Measurements from ENCODE around the gene FBXO22.
A peak's percentile ranks its signal among the peaks of the same experiment; 100 is the strongest.
"Not testable (repeated sequence)": the region's sequence is repeated elsewhere in the genome, so short reads cannot be mapped to it uniquely, and the experiment has no call there.

Gene FBXO22

DNA sequence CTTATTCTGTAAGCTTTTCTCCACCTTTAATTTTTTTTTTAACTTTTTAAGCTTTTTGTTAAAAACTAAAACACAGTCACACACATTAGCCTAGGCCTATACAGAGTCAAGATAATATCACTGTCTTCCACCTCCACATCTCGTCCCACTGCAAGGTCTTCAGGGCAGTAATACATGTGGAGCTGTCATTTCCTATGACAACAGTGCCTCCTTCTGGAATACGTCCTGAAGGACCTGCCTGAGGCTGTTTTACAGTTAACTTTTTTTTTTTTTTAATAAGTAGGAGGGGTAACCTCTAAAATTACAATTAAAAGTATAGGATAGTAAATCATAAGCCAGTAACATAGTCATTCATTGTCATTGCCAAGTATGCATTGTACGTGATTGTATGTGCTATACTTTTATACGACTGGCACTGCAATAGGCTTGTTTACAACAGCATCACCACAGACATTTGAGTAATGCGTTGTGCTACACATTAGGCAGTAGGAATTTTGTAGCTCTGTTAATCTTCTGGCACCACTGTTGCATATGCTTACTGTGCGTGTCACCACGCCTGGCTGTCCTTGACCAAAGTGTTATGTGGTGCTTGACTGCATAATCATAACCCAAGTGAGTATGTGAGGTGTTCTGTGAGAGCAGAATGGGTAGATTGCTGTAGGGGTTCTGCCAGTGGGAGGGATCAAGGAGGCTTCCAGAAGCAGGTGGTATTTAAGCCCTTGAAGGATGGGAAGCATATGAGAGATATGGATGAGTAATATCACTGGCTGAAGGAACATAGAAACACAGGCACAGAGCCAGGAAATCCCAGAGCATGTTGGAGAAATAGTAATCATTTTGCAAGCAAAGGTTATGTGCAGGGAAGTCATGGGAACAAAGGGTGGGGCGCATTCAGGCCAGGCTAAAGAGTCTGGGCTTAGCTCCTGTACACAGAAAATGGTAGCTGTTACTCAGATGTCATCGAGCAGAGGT is 18.3 kb downstream of the FBXO22 start:
- peak; percentile 78 for DNase-seq

DNA sequence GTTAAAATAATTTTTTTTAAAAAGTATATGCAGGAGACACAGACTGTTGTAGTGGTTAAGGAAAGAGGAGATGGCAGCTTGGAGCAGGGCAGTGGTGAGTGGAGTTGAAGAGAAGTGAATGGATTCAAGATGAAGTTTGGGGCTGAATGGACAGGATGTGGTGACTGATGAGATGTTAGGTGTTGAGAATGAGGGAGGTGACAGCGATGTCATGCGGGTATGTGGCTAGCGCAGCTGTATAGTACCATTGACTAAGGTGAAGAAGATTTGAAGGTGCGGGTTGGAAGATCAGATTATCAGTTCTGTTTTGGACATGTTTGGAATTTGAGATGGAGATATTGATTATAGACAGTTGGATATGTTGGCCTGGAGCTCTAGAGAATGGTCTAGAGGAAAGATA is 20.1 kb downstream of the FBXO22 start:
- DNase-seq, result no peak

DNA sequence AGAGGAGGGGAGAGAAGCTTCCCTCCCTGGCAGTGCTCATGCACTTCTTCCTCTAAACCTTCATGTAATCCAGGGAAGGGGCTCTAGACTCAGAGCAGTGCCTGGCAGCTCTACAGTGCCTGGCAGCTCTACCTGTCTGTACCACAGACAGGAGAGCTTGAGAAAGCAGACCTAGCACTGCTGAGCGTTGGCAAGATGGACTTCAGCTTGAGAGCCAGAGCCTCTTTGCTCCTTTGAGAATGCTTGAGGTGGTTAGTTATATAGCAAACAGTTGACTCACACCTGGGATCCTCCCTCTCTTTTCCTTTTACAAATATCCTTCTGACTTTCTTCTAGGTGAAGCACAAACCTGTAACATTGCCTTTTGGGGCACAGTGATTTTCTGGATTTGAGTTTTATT is 20.9 kb downstream of the FBXO22 start:
- DNase-seq, result no peak

DNA sequence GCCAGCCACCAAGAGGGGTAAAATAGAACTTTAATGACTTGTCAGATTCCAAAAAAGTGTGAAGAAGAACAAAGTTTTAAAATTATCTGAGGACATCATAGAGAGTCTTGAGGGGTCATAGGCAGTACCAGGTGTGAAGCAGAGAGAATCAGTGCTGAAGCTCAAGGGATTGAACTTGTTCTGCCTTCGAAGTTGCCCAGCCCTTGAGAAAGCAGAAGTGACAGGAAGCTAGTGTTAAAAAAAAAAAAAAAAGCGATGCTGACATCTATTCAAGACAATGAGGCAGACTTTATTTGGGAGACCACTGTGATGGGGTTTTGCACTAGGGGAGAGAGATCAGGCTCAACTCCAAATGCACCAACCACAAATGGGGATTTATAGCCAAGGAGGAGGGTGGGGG is 21.8 kb downstream of the FBXO22 start:
- no peak for DNase-seq

DNA sequence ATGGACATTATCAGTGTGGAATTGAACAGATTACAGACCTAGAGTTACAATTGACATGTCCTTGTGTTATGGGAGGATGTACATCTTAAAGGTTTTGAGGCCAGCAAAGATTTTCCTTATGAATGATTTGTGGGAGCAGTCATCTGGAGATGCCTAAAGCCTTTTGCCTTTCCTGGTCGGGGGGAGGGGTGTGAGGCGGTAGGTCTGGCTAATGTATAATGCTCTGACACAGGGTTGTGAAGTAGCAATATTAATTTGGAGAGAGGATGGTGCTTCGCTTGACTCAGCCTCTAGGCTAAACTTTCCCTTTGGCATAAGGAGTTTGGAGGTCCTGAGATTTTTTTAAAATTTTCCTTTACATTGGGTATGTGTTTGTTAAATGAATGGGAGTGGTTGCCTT is 23.3 kb downstream of the FBXO22 start:
- DNase-seq, result no peak

DNA sequence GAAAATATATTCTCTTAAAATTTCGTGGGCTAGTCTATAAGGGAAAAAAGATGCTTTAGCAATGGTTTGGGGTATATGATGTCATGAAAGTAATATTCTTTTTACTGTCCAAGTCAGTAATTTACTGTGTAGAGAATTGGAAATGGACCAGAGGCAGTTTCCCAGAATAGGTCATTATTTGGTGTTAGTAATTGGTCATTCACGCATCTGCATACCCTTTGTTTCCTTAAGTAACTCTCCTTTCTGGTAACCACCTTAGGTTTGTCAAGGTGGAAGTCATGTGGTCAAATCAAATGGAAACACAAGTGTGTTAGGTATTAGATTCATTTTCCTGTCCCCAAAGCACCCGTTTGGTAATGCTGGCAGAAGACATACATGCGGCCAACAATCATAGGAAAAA is 23.9 kb downstream of the FBXO22 start:
- DNase-seq, result no peak

DNA sequence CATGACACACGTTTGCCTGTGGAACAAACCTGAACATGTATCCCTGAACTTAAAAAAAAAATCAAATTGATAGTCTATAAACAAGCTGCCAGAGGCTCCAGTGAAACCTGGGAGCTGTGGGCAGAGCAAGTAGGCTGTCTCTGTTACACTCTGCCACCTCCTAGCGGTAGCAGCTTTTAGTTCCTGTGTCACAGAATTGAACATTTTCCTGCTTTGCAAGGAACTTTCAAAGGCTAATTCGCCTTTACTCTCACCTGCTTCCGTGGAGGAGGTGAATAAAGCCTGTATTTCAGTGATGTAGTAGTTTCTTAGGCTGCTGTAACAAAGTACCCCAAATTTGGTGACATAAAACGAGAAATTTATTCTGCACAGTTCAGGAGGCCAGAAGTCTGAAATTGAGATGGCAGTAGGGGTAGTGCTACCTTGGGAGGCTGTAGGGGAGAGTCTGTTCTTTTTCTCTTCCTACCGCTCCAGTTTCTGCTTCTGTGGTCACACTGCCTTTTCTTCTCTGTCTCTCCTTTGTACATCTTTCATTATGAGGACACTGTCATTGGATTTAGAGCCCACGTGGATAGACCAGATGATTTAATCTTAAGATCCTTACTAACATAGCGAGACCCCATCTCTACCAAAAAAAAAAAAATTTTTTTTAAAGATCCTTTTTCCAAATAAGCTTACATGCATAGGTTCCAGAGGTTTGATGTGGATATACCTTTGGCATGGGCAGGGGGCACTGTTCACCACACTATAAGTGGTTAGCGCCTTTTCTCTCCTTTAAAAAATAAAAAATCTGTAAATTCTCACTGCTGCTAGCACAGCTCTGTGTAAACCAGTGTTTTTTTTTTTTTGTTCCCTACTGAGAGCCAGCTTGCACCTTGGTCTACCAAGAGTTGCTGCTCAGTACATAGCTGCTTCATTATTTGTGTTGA is 25.3 kb downstream of the FBXO22 start:
- peak; percentile 28 for DNase-seq

DNA sequence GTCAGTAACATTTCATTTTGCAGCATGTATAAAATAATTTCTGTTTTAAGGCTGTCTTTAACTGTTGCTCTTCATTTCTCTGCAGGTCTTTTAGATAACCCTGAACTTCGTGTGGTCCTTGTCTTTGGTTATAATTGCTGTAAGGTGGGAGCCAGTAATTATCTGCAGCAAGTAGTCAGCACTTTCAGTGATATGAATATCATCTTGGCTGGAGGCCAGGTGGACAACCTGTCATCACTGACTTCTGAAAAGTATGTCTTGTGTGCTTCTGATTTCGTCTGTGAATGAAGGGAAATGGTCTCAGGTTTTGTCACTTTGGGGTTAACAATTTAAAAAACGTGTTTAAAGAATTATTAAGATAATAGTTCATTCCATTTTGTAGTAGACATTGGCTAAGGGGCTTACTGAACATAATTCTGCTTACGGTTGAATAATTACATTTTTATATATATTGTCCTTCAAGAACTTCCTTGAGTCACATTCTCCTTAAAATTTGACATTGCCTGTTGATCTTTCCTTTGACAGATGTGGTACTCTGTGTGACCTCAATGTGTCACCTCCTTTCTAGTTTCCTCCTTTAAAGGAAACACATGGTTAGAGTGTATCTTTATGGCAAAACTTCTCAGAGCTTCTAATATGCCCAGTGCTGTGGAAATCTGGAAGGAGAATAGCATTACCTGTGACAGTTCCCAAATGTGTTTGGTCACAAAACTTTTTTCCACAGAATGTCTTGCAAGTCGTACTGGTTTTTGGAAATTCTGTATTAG is 26.3 kb downstream of the FBXO22 start:
- no peak for DNase-seq

DNA sequence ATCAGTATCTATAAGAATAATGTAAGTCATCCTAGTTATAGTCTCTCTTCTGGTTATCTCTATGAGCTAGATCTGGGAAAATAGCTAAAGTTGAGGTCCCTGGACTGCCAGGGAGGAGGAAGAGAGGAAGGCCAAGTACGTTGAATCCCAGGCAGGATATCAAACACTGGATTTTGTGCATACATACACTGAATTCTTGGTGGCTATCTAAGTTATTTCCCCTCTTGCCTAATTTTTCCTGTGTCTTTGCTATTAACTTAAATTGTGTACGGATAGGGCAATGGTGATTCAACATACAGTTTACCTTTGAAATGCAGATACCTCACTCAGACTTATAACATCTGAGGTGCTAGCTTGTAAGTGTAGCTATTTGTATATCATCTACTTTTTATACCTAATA is 27.2 kb downstream of the FBXO22 start:
- DNase-seq, result no peak

DNA sequence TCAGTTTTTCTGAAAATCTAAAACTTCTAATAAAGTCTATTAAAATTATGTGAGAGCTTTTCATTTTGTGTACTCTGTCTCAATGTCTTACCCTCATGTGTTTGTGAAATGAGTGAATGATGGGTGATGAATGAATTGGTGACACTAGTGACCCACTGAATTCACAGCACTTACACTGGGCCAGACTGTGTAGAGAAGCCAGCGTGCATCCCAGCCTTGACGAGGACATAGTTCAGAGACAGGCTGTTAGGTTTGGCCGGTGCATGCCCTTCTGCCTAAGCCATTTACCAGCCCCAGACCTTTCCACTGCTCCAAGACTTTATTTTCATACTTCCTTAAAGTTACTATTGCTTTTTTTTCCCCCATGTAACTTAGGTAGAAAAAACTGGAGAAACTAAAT is 38.8 kb downstream of the FBXO22 start:
- DNase-seq, result no peak

DNA sequence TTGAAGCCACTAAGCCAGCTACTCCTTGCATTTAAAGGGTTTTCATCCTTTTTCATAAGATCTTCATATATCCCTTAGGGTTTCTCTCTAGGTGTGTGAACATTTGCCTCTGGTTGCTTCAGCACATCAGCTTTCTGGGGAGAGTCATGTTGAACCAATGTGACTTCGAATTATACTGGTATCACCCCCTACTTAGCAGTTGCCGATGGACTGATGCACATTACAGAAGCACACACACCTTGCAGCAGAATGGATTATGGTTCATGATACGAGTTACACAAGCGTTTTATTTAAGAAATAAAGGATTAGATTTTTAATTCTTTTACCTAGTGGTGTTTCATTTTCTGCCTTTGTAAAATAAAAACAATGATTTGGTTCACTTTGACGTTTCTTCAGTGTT is 39.6 kb downstream of the FBXO22 start:
- no peak for DNase-seq

DNA sequence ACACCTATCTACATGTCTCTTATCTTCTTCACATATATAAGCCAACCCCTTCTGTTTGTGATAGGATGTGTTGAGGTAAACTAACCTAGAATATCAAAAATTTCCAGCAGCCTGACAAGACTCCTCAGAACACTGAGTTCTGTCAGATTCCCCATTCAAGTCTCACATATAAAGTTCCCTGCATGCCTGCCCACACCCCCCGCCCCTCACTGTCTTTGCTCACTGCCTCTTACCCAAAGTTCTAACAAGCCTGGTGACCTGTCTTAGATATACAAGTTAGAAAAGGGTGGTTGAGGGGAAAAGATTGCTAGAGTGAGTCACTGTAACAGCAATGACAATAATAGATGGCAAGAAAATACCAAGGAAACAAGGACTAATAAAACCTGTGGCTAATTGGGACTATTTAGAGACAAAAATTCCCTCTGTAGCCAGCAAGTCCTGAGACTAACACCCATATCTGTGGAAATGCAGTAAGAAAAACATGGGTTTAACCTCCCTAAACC is 40.1 kb downstream of the FBXO22 start:
- DNase-seq, result peak; percentile 5

DNA sequence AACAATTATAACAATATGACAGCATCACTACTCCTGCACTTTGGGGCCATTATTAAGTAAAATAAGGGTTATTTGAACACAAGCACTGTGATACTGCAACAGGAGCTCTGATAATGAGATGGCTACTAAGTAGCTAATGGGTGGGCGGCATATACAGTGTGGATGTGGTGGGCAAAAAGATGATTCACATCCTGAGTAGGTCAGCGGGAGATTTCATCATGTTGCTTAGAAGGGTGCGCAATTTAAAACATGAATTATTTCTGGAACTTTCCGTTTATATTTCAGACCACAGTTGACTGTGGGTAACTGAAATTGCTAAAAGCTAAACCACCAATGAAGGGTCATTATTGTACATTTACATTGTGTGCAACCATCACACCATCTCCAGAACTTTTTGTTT is 42.3 kb downstream of the FBXO22 start:
- DNase-seq, result peak; percentile 51

DNA sequence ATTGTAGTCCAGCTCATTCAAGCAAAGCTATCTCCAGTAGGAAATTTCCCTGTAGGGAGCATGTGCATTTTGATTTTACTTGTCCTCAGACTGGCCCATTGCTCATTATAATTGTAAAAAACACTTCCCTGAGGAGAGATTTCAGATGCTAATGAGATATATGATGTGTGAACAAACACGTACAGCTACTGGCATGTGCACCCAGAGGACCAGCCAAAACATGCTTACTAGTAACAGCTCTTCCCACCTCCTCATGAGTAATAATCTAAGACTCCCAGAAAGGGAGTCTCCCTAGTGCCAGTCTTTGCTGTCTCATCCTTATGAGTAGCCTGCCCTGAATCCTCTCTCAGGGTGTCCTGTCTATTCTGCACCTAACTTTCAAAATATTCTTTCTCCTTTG is 43.4 kb downstream of the FBXO22 start:
- DNase-seq, result peak; percentile 64

DNA sequence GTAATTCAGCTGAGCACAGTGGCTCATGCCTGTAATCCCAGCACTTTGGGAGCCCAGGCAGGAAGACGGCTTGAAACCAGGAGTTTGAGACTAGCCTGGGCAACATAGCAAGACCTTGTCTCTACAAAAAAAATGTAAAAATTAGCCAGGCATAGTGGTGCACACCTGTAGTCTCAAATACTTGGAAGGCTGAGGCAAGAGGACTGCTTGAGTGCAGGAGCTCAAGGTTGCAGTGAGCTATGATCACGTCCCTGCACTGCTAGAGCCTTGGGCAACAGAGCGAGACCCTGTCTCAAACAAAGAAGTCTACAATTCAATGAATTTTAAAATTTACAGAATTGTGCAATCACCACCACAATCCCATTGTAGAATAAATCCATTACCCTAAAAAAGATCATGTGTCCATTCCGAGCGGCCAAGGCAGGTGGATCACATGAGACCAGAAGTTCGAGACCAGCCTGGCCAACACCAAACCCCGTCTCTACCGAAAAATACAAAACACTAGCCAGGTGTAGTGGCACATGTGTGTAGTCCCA is 45.2 kb downstream of the FBXO22 start:
- no peak for DNase-seq

DNA sequence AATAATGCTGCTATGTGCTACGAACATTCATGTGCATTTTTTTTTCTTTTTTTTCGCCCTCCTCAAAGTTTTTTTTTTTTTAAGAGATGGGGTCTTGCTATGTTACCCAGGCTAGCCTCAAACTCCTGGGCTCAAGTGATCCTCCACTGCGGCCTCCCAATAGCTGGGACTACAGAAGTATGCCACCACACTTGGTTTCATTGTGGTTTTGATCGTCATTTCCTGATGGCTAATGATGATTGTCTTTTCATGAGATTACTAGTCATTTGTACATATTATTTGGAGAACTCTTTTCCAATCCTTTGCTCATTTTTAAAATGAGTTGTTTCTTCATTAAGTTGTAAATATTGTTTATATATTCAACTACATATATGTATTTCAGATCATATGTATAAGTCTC is 48.8 kb downstream of the FBXO22 start:
- no peak for DNase-seq

DNA sequence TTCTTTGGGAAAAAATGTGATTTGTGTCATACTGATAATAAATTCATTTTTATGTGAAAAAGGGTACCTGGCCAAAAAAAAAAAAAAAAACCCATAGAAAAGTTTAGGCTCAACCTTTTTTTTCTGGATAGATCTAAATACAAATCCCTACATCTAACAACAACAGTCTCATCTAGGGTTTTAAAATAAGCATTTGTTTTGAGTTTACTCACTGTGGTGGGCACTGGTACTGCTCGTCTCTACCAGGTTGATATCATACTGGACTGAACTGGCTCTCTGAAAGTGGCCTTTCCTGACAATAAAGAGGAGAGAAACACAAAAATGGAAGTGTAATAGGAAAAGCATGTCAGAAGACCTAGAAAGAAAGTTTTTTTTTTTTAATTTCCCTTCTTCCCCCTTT is 52.0 kb downstream of the FBXO22 start:
- DNase-seq, result no peak

DNA sequence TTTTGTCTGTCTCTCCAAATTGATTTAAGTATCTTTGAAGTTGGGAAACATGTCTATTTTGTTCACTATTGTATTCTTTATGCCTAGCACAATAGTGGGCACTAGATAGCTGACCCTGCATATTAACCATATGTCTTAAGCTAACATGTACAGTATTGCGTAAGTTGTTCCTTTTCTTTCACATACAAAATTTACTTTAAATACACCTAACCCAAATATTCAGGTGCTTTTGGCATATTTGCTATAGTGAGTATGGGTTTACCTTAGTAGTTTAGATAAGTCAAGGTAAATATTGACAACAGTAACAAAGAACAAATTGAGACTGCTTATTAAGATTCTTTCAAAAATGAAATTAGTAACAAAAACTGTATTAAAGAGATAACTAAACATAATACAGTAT is 57.7 kb downstream of the FBXO22 start:
- no peak for DNase-seq

DNA sequence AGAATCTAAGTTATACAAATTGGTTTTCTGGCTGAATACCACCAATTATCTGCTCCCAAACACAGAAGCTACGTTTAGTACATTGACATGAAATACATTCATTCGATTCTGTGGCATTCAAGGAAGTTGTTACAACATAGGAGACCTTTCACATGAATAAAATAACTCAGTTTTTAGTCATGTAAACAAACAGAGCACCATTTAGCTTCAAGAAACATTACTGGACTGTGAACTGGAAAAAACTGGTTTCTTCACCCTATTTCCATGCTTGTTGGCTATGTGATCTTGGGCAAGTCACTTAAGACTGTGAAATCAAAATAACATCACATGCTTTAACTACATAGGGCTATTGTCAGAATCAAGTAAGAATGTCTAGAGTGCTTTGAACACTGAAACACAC is 62.4 kb downstream of the FBXO22 start:
- DNase-seq, result no peak

DNA sequence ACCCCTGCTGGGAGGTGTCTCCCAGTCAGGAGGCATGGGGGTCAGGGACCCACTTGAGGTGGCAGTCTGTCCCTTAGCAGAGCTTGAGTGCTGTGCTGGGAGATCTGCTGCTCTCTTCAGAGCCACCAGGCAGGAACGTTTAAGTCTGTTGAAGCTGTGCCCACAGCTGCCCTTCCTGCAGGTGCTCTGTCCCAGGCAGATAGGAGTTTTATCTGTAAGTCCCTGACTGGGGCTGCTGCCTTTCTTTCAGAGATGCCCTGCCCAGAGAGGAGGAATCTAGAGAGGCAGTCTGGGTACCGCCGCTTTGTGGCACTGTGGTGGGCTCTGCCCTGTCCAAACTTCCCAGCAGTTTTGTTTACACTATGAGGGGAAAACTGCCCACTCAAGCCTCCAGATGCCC is 73.1 kb downstream of the FBXO22 start:
- not testable (repeated sequence) for DNase-seq

DNA sequence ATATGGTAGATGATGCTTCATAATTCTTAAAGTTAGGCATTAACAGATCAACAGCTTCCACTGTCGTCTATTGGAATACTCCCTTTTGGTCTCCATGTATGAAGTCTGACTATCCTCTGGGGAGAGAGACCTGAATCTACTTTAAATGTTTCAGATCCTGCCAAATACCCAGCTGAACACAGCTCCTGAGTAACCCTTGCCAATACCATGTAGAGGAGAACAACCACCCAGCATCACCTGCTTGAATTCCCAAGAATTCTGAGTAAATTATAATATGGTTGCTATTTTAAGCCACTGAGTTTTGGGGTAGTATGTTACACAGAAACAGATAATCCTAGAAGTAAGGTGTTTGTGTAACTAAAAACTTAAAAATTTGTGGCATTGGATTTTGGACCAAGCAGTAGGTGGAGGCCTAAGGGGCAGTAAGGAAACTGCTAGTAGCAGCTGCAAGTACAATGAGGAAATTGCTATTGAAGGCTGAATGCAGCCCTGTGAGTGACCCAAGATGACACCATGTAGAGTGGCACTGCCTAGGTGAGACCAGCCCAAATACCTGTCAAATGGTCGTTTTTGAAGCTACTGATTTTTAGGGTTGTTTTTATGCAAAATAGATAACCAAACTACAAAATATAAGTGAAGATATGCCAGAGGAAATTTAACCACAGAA is 77.6 kb downstream of the FBXO22 start:
- no peak for DNase-seq

DNA sequence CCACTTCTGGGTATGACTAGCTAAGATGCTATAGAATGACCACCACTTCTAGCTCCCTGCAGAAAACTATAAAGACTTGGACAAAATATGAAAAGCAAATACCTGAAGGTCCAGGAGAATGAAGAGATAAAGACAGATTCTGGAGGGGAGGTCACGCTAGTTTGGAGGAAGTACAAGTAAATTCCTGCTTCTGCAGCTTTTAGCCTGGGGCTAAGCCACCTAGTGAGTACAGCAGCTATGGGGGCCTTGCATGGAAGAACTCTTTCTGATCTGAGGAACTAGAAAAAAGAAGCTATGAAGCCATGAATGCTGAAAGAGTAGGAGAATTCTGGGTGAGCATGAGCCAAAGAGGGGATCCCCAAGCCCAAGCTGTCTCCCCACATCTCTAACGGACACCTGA is 78.8 kb downstream of the FBXO22 start:
- no peak for DNase-seq

All from fibroblast of upper back skin (primary cell).